Right atrium auricular region (tissue), 2 donors: Measurements from ENCODE around the gene TGIF1. TPM values are rescaled to one million over a fixed set of nuclear protein-coding genes. Genes with fewer than 3 reads are reported as not detected.

Experiments used
- DNase-seq: peaks from one replicate; pipeline ENCODE4 v3.0.0-alpha.2; 2019; ENCODE audit warnings: low spot score
- H3K27ac ChIP-seq, 2 donors: fragments of 200-600 bp; sonication (generic); 1 replicate in 1 of 2; 2 replicates in 1 of 2; pipeline ENCODE4 v1.5.1; 2016 to 2019
- H3K27me3 ChIP-seq, 2 donors: fragments of 200-600 bp; sonication (generic); one replicate each; pipeline versions ENCODE4 v1.5.1 to v1.6.0; 2017 to 2019
- H3K36me3 ChIP-seq: fragments of 200-600 bp; sonication (generic); one replicate; pipeline ENCODE4 v1.5.1; 2016
- H3K4me1 ChIP-seq, 2 donors: fragments of 200-600 bp; sonication (generic); one replicate each; pipeline versions ENCODE4 v1.5.1 to v1.6.0; 2017 to 2019
- H3K4me3 ChIP-seq, 2 donors: fragments of 200-600 bp; sonication (generic); 1 replicate in 1 of 2; 2 replicates in 1 of 2; pipeline ENCODE4 v1.5.1; 2017 to 2019; ENCODE audit warnings: mild to moderate bottlenecking in 1 of 2, moderate library complexity in 1 of 2
- H3K9me3 ChIP-seq, 2 donors: fragments of 200-600 bp; sonication (generic); one replicate each; pipeline ENCODE4 v1.5.1; 2019
- total RNA-seq, 2 donors: library from RNA; depleted of rRNA; stranded (reverse); fragments of >200 nt; gene quantifications; one replicate each; pipeline ENCODE4 v1.1.0, GENCODE V29; 2016
- TF ChIP-seq, protein P1 (sequence below), 2 donors: fragments of 200-600 bp; sonication (generic); IDR thresholded peaks; one replicate each; pipeline ENCODE4 v1.5.1; 2019; ENCODE audit warnings: antibody characterized with exemption in 2 of 2

The TGIF1 gene
- total RNA-seq, 2 donors from 2014 or later, result 32.1 to 44.8 TPM

DNA sequence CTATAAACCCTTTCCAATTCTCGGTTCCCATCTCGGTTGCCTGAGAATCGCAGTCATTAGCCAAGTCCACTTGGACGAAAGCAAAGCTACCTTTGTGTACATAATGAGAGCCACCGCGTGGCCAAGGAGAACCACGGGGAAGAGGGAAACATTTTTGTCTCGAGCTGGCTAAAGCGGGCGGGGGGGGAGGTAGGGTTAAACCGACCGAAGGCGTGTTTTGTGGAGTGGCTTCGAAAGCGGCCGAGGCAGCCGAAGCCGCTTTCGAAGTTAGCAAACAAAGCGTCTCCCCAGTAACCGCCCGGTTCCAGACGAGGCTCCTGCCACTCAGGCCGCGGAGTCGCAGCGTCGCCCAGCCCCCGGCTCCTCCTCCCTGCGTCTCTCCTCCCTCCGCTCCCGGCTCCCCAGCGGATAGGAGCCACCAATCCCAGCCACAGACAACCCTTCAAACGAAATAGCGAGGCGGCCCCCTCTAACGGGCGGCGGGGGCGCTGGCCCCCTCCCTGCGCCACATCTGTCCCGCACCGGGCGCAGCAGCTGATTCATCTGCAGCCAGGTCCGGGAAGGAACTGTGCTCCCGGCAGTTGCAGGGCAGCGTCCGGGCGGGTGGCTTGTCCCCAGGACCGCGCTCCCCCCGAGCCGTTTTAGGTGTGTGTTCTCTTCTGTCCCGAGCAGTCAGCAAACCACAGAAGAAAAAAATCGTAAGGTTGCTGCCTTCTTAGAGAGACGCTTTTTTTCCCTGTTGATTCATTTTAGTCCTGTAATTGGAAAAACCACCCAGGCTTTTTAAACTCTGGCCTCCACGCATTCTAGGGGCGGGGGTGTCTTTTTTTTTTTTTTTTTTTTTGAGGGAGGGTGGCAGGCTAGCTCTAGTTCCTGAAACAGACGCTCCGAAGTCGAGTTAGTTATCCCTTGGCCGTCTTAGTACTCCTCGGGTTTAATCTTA, 1.8 kb upstream of the TGIF1 start:
- H3K4me1 ChIP-seq, result peaks cover 0 to 23% of the 10 kb centered on the region in 2 donors
- H3K27ac ChIP-seq, result peak overlapping the region; percentile 99
- DNase-seq, result peak; percentile 96
- H3K27me3 ChIP-seq, result no peaks in the 10 kb centered on the region
- peak overlapping the region; percentile 92 to 93 for H3K4me3 ChIP-seq
- no peaks in the 10 kb centered on the region for H3K36me3 ChIP-seq
- H3K9me3 ChIP-seq, result no peaks in the 10 kb centered on the region
- TF ChIP-seq, protein P1, sequence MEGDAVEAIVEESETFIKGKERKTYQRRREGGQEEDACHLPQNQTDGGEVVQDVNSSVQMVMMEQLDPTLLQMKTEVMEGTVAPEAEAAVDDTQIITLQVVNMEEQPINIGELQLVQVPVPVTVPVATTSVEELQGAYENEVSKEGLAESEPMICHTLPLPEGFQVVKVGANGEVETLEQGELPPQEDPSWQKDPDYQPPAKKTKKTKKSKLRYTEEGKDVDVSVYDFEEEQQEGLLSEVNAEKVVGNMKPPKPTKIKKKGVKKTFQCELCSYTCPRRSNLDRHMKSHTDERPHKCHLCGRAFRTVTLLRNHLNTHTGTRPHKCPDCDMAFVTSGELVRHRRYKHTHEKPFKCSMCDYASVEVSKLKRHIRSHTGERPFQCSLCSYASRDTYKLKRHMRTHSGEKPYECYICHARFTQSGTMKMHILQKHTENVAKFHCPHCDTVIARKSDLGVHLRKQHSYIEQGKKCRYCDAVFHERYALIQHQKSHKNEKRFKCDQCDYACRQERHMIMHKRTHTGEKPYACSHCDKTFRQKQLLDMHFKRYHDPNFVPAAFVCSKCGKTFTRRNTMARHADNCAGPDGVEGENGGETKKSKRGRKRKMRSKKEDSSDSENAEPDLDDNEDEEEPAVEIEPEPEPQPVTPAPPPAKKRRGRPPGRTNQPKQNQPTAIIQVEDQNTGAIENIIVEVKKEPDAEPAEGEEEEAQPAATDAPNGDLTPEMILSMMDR (IDR thresholded peaks at IDR 0.05), result peak in 1 of 2 donors; percentile 18

- TF ChIP-seq, protein P1 (IDR thresholded peaks at IDR 0.05), result no peak
- Histone ChIP-seq H3K9me3 (no peaks in the 10 kb centered on the region), H3K27ac (peak overlapping the region; percentile 99), H3K4me1 (peaks cover 0 to 31% of the 10 kb centered on the region in 2 donors), H3K27me3 (no peaks in the 10 kb centered on the region), H3K4me3 (peak overlapping the region; percentile 92 to 93), H3K36me3 (no peaks in the 10 kb centered on the region)
- DNase-seq, result peak; percentile 97
Measured at GRCh38 chr18:3448838-3449511, 997 bp upstream of the TGIF1 start.

DNA sequence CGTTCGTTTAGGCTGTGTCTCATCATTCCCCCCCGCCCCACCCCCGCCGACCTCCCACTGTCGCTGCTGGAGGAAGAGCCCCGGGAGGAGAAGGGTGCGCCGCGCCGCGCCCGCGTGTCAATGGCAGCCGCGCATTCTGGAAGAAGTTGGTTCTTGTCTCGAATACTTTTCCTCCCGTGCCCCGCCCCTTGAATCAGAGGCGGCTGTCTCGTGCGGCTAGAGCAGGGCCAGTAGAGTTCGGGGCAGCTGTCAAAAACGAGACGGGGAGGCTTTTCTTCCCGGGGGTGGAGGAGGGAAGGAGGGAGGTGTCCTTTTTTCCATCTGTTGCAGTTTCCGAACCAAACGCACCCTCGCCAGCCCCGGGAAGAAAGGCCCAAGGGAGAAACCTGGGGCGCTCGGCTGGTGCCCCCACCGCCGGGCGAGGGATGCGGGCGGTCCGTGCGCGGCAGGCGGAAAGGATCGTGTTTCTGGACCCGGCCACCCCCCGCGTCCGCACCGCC, 410 bp upstream of the TGIF1 start:
- H3K27me3 ChIP-seq, result no peaks in the 10 kb centered on the region
- H3K36me3 ChIP-seq, result no peaks in the 10 kb centered on the region
- TF ChIP-seq, protein P1 (IDR thresholded peaks at IDR 0.05), result no peak
- peak overlapping the region; percentile 99 for H3K27ac ChIP-seq
- no peaks in the 10 kb centered on the region for H3K9me3 ChIP-seq
- H3K4me3 ChIP-seq, result peak overlapping the region; percentile 92 to 93
- peaks cover 0 to 35% of the 10 kb centered on the region in 2 donors for H3K4me1 ChIP-seq
- no peak for DNase-seq

DNA sequence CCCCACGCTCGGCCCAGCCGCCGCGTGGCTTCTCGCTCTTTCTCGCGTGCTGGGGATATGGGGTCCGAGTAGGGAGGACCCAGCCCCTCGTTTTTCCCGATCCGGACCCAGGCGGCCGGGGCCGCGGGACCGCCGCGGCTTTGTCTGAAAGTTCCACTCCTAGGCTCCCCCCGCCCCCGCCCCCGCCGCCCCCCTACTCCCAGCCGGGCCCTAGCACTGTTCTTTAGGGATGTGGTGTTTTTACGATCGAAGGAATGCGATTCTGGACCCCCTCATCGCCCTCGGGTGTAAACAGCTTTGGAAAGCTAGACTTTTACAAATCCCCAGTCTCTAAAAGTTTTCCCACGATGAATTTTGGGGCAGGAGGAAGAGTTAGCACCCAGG, 819 bp downstream of the TGIF1 start:
- Histone ChIP-seq H3K27me3 (no peaks in the 10 kb centered on the region), H3K4me3 (peak overlapping the region; percentile 92 to 93)

DNA sequence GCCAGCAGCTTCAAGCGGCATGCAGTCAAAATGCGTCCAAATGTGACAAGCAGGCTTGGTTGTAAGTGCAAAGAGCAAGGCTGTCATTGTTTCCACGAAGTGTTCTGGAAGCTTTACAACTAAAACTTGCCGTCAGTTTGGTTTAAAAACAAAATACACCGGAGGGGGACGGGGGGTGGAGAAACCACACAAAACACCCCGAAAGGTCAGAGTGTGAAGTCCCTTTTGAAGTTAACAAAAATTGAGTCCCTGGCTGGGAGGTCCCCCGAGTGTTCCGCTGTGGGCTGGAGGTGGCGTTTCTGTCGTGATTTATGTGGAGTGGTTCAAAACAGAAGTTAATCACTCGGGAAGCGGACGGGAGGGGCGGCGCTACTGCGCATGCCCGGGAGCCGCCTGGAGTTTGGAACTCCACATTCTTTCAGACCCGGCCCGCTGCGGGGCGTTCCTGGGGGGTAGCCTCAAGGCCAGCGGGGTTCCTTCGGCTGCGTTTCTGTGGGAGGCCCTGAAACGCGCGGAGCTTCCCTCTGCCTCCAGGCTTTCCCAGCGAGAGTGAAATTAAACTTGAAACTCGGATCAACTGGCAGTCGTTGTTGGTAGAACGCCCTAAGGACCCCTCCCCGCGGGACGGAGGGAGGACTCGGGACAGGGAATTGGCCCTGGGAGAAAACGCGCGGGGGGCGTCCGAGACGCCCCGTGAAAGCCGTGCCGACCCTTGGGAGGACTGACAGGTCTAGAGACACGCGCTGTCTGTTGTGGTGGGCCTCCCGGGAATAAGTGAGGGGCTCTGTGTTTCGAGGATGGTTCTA, 1.4 kb downstream of the TGIF1 start:
- Histone ChIP-seq H3K36me3 (peaks cover 2% of the 10 kb centered on the region), H3K27me3 (no peaks in the 10 kb centered on the region), H3K27ac (peak overlapping the region; percentile 99), H3K4me1 (peaks cover 0 to 47% of the 10 kb centered on the region in 2 donors), H3K9me3 (no peaks in the 10 kb centered on the region), H3K4me3 (peak overlapping the region; percentile 92 to 93)
- DNase-seq, result peak; percentile 98
- TF ChIP-seq, protein P1 (IDR thresholded peaks at IDR 0.05), result peak in 1 of 2 donors; percentile 21

More for the DNA sequence above, 819 bp downstream of the TGIF1 start:
- H3K27ac ChIP-seq, result peak overlapping the region; percentile 99
- H3K4me1 ChIP-seq, result peaks cover 0 to 47% of the 10 kb centered on the region in 2 donors
- TF ChIP-seq, protein P1 (IDR thresholded peaks at IDR 0.05), result no peak
- H3K36me3 ChIP-seq, result no peaks in the 10 kb centered on the region
- no peak for DNase-seq
- no peaks in the 10 kb centered on the region for H3K9me3 ChIP-seq
